ENCODE data around the gene TSPAN12. TPM values are rescaled to one million over a fixed set of nuclear protein-coding genes. Genes with fewer than 3 reads are reported as not detected.

TSPAN12 gene
- total and polyA plus RNA-seq, 2 donors (not counting 3 experiments of a cell fraction or from before 2014, with no cell fraction given): 9.3 to 19.8 TPM

DNA sequence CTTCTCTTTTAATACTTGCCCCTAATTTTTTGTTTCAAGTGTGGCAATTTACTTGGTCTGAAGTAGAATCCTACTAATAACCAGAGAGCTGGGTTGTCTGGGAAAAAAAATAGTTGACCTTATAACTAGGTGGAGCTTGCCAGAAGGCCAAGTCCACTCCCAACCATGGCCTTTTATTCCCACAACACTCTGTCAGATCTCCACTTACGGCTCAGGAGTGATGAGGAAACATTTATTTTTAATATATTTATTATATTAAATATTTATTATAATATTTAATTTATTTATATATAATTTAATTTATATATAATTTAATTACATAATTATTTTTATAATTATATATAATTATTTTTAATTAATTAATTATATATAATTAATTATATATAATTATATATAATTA lies 58.8 kb downstream of the TSPAN12 start:
- intact Hi-C loops (cut with micrococcal nuclease): no loop called here
- ChIA-PET POLR2A (no interaction called here), CTCF (no interaction called here)
- H3K4me2 ChIP-seq (ENCODE audit: insufficient read depth, low read length): no peak overlapping the region
- H3K27ac ChIP-seq (ENCODE audit: insufficient read depth, low read depth, low read length): no peak overlapping the region
- dilution Hi-C loops (cut with MboI; ENCODE audit: extremely low pct_ligation_motif_present, low sequenced_read_pairs): no loop called here
- DNase-seq (ENCODE audit: low read depth, low spot score) (no peak), FAIRE-seq (no peak)
- H3K9me1 ChIP-seq (replicated peaks; ENCODE audit: control insufficient read depth, extremely low read depth, insufficient read depth, low read length): no peaks in the 10 kb centered on the region
- H2AFZ ChIP-seq (ENCODE audit: low read depth, low read length): no peak overlapping the region
- TF ChIP-seq EZH2 (IDR thresholded peaks at IDR 0.05; ENCODE audit: borderline replicate concordance, low read depth, low read length, severe bottlenecking) (no peak), FOS (IDR thresholded peaks at IDR 0.05; ENCODE audit: borderline replicate concordance, insufficient read depth, low read length) (no peak)
- H4K20me1 ChIP-seq (replicated peaks; ENCODE audit: control insufficient read depth, extremely low read depth, insufficient read depth, low read length): no peaks in the 10 kb centered on the region
- H3K4me1 ChIP-seq (ENCODE audit: control insufficient read depth, extremely low read depth, insufficient read depth, low read length): peaks cover 6% of the 10 kb centered on the region
- no peaks in the 10 kb centered on the region for H3K79me2 ChIP-seq (ENCODE audit: control insufficient read depth, insufficient read depth, low read length)
- no peaks in the 10 kb centered on the region for H3K9me3 ChIP-seq (replicated peaks; ENCODE audit: control insufficient read depth, insufficient read depth, low read length)
- no peaks in the 10 kb centered on the region for H3K36me3 ChIP-seq (ENCODE audit: control insufficient read depth in 2 of 2, extremely low read depth in 1 of 2, insufficient read depth in 2 of 2, low read length in 2 of 2)
- BruUV-seq (replicated peaks): no TSS peak
- no peaks in the 10 kb centered on the region for H3K27me3 ChIP-seq (ENCODE audit: control insufficient read depth in 2 of 2, insufficient read depth in 2 of 2, low read length in 2 of 2)
- no peak overlapping the region for H3K4me3 ChIP-seq (replicated peaks in 1 of 3; ENCODE audit: insufficient read depth in 1 of 3, low read depth in 1 of 3, low read length in 3 of 3)
- no peak overlapping the region for H3K9ac ChIP-seq (replicated peaks; ENCODE audit: extremely low read depth, insufficient read depth, low read length)

GRCh38 chr7:120797026-120797645 lies 60.8 kb downstream of the TSPAN12 start:
- no TSS peak for BruUV-seq (replicated peaks)
- POLR2A ChIA-PET: no interaction called here
- Histone ChIP-seq H3K9me3 (replicated peaks; ENCODE audit: control insufficient read depth, insufficient read depth, low read length) (no peaks in the 10 kb centered on the region), H3K9ac (replicated peaks; ENCODE audit: extremely low read depth, insufficient read depth, low read length) (no peak overlapping the region), H4K20me1 (replicated peaks; ENCODE audit: control insufficient read depth, extremely low read depth, insufficient read depth, low read length) (no peaks in the 10 kb centered on the region), H3K79me2 (ENCODE audit: control insufficient read depth, insufficient read depth, low read length) (no peaks in the 10 kb centered on the region), H3K27ac (ENCODE audit: insufficient read depth, low read depth, low read length) (no peak overlapping the region), H3K4me2 (ENCODE audit: insufficient read depth, low read length) (no peak overlapping the region), H2AFZ (ENCODE audit: low read depth, low read length) (no peak overlapping the region), H3K36me3 (ENCODE audit: control insufficient read depth in 2 of 2, extremely low read depth in 1 of 2, insufficient read depth in 2 of 2, low read length in 2 of 2) (no peaks in the 10 kb centered on the region), H3K9me1 (replicated peaks; ENCODE audit: control insufficient read depth, extremely low read depth, insufficient read depth, low read length) (no peaks in the 10 kb centered on the region), H3K4me1 (ENCODE audit: control insufficient read depth, extremely low read depth, insufficient read depth, low read length) (peaks cover 7% of the 10 kb centered on the region), H3K27me3 (ENCODE audit: control insufficient read depth in 2 of 2, insufficient read depth in 2 of 2, low read length in 2 of 2) (no peaks in the 10 kb centered on the region), H3K4me3 (replicated peaks in 1 of 3; ENCODE audit: insufficient read depth in 1 of 3, low read depth in 1 of 3, low read length in 3 of 3) (no peak overlapping the region)
- intact Hi-C loops (cut with micrococcal nuclease): no loop called here
- TF ChIP-seq POLR2A (IDR thresholded peaks at IDR 0.05; ENCODE audit: low read depth, low read length) (no peak), MYC (IDR thresholded peaks at IDR 0.05; ENCODE audit: low read depth, low read length) (no peak), GATA2 (IDR thresholded peaks at IDR 0.05; ENCODE audit: insufficient read depth, insufficient read length, low read depth, low read length) (no peak), POLR2AphosphoS5 (IDR thresholded peaks at IDR 0.05; ENCODE audit: insufficient read depth, low read depth, low read length) (no peak), JUN (IDR thresholded peaks at IDR 0.05; ENCODE audit: borderline replicate concordance, insufficient read depth, insufficient read length, low read depth) (no peak), CTCF (IDR thresholded peaks at IDR 0.05; ENCODE audit: extremely low read depth in 1 of 2, insufficient read depth in 1 of 2, low read depth in 1 of 2, low read length in 2 of 2) (no peak), EZH2 (IDR thresholded peaks at IDR 0.05; ENCODE audit: borderline replicate concordance, low read depth, low read length, severe bottlenecking) (no peak), FOS (IDR thresholded peaks at IDR 0.05; ENCODE audit: borderline replicate concordance, insufficient read depth, low read length) (no peak)
- TF ChIP-seq, protein P1, sequence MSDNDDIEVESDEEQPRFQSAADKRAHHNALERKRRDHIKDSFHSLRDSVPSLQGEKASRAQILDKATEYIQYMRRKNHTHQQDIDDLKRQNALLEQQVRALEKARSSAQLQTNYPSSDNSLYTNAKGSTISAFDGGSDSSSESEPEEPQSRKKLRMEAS (IDR thresholded peaks at IDR 0.05; ENCODE audit: insufficient read depth, insufficient read length): no peak
- FAIRE-seq: no peak
- no peak for DNase-seq (ENCODE audit: low read depth, low spot score)
- CTCF ChIA-PET: interaction anchor here (1.0 to 1.5 kb wide), 4 partner anchors 9 to 311 kb away, joined by 3 to 9 read pairs (median 5); no protein-coding TSS in a partner anchor
- dilution Hi-C loops (cut with MboI; ENCODE audit: extremely low pct_ligation_motif_present, low sequenced_read_pairs): no loop called here

Measured in endothelial cell of umbilical vein (primary cell).